HG03558 (cell line): ENCODE data around the gene ERBB3.
"Not testable (repeated sequence)": the region's sequence is repeated elsewhere in the genome, so short reads cannot be mapped to it uniquely, and the experiment has no call there.

Experiments used
- ATAC-seq: cut with Tn5 transposase; IDR thresholded peaks from one replicate; pipeline ENCODE4 v1.9.1; 2021; ENCODE audit warnings: moderate number of reproducible peaks; ENCODE audit not compliant: unreplicated experiment; ENCODE audit errors: extremely low read depth

ERBB3 gene

DNA sequence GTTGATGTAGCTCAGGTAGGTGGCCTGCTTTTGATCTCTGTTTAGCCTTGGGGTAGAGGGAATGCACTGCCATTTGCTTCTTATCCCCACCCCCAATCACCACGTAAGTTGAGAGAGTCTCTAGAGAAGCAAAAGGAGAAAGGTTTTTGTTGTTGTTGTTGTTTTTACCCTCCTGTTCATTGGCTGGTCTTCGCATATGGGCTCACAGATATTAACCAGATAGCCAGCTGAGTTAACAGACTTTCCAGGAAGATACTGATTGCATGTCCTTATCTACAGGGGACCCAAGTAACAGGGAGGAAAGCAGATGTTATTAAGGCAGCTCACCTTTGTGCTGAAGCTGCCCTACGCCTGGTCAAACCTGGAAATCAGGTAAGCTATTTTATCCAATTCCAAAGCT is 27.3 kb downstream of the ERBB3 start:
- ATAC-seq, result no peak

DNA sequence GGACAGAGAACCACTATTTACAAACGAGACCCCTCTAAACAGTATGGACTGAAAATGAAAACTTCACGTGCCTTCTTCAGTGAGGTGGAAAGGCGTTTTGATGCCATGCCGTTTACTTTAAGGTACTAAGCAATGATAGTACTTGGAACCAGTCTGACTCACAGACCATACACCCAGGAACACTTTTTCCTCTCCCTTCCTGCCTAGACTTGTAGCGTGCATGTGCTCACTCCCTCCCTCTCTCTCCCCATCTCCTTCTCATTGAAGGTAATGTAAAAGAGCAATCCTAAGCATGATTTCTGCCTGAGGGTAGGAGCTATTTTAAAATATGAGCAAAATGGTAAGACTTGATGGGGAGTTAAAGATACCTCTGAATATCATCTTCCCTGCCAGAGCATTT is 30.6 kb downstream of the ERBB3 start:
- ATAC-seq, result no peak

GRCh38 chr12:56114084-56114483 is 34.1 kb downstream of the ERBB3 start:
- ATAC-seq, result no peak

- no peak for ATAC-seq
Measured at GRCh38 chr12:56115329-56115728, 35.4 kb downstream of the ERBB3 start.

DNA sequence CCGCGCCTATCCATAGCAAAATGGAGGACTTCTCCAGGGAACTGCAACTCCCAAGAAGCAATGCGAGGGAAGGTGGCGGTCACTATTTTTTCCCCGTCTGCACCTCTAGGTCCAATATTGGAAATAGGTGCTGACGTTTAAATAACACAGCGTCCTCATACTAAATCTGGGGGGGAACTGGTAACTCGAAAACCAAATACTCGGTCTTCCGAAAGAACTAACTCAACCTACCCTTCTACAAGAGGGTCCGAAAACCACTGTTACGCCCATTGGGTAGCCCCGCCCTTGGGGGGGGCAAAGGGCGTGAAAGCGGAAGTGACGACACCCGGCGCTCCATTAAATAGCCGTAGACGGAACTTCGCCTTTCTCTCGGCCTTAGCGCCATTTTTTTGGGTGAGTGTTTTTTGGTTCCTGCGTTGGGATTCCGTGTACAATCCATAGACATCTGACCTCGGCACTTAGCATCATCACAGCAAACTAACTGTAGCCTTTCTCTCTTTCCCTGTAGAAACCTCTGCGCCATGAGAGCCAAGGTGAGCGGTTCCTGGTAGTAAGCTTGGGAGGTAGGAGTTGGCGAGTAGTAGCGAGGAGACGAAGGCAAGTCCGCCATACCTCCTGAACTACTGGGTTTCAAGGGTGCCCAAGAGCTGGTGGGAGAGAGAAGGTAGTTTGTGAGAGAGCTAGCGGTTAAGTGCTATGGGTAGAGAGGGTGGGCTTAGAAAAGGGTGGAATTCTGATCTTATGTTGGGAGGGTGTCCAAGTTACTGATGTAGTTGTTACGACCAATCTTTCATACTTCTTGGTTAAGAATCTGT is 36.5 kb downstream of the ERBB3 start, which contains the start of gene RPL41:
Gene RPL41, plus strand, starts transcription at position 367 of the 815 bp plus-strand sequence.
- ATAC-seq, result no peak

- ATAC-seq, result not testable (repeated sequence)
Measured at GRCh38 chr12:56117082-56117706, 37.2 kb downstream of the ERBB3 start.

- ATAC-seq, result peak; percentile 89
Measured at GRCh38 chr12:56117778-56118687, 38.1 kb downstream of the ERBB3 start, which contains the start of gene ZC3H10. Gene ZC3H10, plus strand, starts transcription at chr12:56118266. Its CDS starts 2,297 bp downstream, at chr12:56120563.

DNA sequence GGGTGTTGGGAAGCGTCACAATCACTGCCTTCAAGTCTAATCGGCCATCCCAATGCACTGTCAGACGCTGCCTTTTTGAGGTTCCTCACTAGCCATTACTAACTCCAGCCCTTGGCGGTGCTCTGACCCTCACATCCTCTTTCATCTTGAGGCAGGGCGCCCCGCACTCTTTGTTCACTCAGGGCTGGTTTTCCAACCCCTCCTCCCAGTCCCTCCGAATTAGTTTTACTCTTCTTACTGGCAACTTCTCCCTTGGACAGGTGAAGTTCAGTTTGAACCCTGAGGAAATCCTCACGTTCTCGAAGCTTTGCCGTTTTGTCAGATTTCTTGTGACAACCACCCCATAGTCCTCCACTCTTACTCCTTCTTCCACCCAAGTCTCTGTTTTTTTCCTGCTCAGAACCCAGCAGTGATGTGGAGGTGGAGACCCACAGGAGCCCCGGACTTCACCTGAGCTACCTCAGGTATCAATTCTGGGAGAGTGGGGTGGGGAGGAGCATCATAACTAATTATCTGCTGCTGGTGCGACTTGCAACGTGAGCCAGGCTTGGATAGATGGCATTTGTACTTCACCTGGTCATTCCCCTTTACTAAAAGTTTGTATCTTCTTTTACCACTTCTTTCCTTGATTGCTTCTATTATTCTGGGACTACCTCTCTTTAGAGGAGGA is 38.9 kb downstream of the ERBB3 start:
- no peak for ATAC-seq

DNA sequence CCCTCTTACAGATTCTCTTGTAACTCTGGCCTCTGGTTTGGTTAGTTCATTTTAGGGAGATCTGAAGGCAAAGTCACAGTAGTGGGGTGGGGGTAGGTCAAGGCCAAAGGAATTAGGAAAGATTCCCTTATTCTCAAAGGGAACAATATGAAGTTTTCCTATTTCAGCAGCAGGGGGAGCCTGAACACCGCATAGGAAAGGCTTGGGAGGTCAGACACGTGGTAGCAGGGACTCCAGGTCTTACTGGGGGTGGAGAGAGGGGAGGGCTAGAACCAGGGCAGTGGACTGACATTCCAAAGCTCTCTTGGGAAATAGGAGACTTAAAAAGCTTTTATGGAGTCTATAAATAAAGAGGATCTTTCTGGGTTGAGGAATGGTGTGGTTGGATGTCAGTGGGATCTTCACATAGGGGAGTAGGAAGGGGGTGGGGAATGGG is 39.4 kb downstream of the ERBB3 start:
- no peak for ATAC-seq

- ATAC-seq, result no peak
Measured at GRCh38 chr12:56120158-56120846, 40.3 kb downstream of the ERBB3 start.

- no peak for ATAC-seq
Measured at GRCh38 chr12:56121204-56121870, 41.4 kb downstream of the ERBB3 start.

GRCh38 chr12:56122637-56123036 is 42.7 kb downstream of the ERBB3 start:
- ATAC-seq, result no peak

DNA sequence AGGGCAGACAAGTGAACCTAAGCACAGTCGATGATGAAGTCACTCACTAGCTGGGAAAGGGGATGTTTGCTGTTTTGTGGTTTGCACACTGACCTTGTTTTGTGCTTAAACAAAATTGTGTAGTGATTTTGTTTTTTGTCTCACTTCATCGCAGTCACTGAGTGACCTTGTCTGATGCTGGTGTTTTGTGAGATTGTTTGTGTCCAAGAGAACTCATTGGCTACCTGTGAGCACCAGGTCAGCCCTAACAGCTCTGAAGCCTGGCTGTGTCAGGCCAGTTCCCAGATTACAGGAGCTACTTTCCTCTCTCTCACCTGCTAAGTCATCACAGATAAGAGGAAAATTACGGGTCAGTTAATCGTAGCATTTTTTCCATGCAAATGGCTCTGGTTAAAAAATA is 44.2 kb downstream of the ERBB3 start:
- no peak for ATAC-seq

- no peak for ATAC-seq
Measured at GRCh38 chr12:56126732-56127239, 46.8 kb downstream of the ERBB3 start.

DNA sequence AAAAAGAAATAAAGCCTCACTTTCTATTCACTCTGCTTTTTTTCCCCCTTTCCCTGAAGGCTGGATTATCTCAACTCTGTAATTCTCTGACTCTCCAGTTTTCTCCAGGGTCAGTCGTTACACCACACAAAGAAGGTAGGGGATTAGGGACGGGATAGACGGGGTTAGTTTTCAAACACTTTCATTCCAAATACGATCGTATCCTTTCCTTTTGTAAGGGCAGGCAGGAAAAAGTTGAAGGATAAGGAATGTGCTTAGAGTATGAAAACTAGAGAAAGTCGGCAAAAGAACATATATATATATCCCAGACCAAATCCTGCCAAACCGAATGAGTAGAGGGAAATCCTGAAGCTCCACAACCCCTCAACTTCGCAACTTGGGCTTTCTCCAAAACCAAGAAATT is 47.5 kb downstream of the ERBB3 start:
- ATAC-seq, result no peak

GRCh38 chr12:56127888-56128669 is 48.1 kb downstream of the ERBB3 start, which contains the start of gene ESYT1:
Gene ESYT1, plus strand, starts transcription at chr12:56128267. Its CDS starts 53 bp downstream, at chr12:56128320.
- peak; percentile 56 for ATAC-seq

DNA sequence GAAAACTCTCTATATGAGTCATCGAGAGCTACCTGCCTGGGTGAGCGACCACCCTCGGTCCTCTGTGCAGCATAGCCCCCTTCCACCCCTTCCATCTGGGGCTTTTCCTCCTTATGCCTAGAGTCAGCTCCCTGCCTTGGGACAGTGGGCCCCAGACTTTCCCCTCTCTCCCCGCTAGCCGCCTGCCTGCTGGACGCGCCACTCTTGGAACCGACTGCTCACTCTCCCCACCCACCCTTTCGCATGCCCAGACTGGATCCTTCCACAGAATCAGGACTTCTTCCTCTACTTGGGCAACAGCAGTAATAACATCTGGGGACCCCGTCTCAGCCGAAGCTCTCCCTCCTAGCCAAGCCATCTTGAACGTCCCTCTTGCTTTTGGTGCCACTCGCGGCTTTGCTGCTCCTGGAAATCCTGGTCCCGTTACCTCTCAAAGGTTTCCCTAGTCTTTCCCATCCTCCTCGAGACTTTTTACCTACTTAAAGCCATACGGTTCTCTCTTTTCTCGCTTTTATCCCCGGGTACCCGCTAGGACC is 48.8 kb downstream of the ERBB3 start:
- no peak for ATAC-seq
